GM19324 (cell line): ENCODE measurements around the gene TBX1.

ENCODE experiments used
- ATAC-seq: cut with Tn5 transposase; IDR thresholded peaks from one replicate; pipeline ENCODE4 v1.9.1; 2021; ENCODE audit warnings: mild to moderate bottlenecking, moderate library complexity; ENCODE audit not compliant: unreplicated experiment, low FRiP score

TBX1 gene

GRCh38 chr22:19737846-19738663, 22.5 kb upstream of the TBX1 start:
- no peak for ATAC-seq

GRCh38 chr22:19738664-19739447, 21.7 kb upstream of the TBX1 start:
- ATAC-seq, result no peak

GRCh38 chr22:19739448-19739895, 21.1 kb upstream of the TBX1 start:
- no peak for ATAC-seq

DNA sequence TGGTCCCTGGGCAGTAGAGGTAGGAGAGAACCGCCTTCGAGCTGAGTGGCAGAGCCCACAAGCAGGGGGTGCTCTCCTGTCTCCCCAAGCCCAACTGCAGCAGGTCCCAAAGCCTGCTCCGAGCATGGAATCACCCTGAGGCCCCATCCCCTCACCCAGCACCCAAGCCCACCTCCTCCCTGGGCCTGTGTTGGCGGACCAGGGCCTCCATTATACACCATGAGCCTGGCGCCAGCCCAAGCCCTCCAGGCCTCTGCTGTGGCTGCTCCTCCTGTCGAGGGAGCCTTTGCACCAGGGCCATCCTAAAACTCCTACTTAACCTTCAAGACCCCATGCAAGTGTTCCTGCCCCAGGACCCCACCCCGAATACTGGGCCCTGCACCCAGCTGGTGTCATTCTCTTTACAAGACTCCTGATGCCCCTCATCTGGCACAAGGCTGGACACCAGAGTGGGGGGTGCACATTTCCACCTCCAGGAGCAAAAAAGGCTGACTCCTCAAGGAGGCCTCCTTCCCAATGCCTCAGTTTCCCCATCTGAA, 20.6 kb upstream of the TBX1 start:
- no peak for ATAC-seq

DNA sequence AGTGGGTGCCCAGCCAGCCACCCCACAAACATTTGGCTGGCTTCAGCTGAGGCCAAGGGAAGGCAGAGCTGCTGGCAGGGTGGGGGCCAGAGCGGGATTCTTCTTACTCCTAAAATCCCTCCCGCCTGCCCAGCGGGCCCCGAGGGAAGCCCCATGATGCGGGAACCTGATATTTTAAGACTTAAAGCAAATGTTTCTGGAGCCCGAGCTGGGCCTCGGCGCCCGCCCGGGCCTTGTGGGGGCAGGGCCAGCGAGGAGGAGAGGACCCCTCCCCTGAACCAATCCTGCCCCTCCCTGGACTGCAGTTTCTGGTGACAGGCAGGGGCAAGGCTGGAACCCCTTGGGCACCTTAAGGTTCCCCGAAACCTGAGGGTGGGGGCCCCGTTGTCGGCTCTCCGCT, 20.0 kb upstream of the TBX1 start:
- no peak for ATAC-seq

- ATAC-seq, result no peak
These were observed 19.5 kb upstream of the TBX1 start for GRCh38 chr22:19741053-19741452.

- no peak for ATAC-seq
These were observed 18.2 kb upstream of the TBX1 start for GRCh38 chr22:19742160-19743066.

- no peak for ATAC-seq
These were observed 17.5 kb upstream of the TBX1 start for GRCh38 chr22:19743081-19743480.

DNA sequence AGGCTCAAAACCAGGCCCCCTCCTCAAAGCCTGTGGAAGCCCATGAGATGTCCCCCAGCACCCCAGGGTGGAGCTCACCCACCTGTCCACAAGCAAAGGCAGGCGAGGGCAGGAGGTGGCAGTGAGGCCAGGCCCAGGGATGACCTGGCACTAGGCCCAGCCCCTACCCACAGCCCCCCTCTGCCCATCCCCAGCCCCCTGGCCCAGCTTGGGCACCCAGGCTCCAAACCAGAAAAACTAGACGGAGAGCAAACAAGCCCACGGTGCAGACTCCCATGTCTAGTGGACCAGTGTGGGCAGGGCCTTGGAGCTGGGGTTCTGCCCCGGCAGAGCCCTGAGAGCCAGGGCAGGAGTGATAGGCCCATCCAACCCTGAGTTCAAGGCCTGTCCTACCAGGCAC, 16.9 kb upstream of the TBX1 start:
- ATAC-seq, result no peak

- ATAC-seq, result no peak
These were observed 16.1 kb upstream of the TBX1 start for GRCh38 chr22:19744350-19745006.

- ATAC-seq, result no peak
These were observed 15.2 kb upstream of the TBX1 start for GRCh38 chr22:19745155-19746101.

GRCh38 chr22:19746726-19747125, 13.9 kb upstream of the TBX1 start:
- no peak for ATAC-seq

- no peak for ATAC-seq
These were observed 13.0 kb upstream of the TBX1 start for GRCh38 chr22:19747551-19747950.

DNA sequence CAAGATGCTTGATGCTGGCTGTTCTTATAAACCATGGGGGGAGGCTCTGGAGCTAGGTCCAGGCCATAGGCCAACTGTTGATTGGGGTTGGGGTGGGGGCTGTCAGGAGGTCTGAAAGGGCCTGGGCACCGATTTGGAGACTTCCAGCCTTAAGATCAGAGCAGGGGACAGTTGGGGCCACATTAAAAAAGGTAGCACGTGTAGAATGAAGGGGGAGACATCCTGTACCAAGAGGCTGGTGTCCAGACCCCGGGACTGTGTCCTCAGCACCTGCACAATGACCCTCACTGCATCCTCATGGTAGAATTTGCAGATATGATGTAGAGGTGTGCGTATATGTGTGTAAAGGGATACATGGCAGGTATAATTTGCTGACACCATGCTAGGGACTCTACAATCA, 12.4 kb upstream of the TBX1 start:
- no peak for ATAC-seq

GRCh38 chr22:19748991-19749664, 11.4 kb upstream of the TBX1 start:
- no peak for ATAC-seq

DNA sequence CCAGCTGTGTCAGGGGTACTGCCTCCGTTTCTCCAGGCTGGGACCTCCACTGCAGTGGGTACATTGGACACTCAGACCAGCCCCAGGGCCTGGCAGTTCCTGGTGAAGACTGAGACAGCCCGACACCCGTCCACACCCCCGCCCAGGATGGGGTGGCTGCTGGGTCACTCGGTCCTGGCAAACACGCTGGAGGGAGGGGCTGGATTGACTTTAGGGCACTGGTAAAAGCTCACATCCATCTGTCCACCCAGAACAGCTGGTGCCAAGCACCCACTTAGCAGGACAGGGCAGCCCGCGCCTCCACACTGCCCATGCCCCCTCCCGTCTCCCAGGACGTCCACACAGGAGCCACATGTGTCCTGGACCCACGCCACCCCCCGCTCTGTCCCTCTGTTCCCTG, 10.7 kb upstream of the TBX1 start:
- ATAC-seq, result no peak

- no peak for ATAC-seq
These were observed 9.8 kb upstream of the TBX1 start for GRCh38 chr22:19750507-19751490.
